ENCODE data around the gene COA4.

DNA sequence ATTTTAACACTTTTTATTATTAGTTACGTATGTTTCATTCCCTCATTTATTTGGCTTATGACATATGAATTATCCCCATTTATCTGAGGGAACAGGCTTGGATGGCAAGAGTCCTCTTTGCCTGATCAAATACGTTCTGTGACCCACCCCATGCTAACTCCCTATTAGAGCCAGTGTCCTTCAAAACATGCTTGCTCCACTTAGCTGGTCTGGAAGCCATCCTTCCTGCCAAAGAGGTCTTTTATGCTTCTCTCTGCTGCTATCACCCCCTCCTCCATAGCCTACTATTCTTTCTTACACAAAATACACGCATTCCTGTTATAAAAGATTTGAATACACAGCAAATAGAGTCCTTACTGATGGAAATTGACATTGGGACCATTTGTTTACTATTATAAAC, 6.4 kb downstream of the COA4 start:
- TF ChIP-seq, protein P1, sequence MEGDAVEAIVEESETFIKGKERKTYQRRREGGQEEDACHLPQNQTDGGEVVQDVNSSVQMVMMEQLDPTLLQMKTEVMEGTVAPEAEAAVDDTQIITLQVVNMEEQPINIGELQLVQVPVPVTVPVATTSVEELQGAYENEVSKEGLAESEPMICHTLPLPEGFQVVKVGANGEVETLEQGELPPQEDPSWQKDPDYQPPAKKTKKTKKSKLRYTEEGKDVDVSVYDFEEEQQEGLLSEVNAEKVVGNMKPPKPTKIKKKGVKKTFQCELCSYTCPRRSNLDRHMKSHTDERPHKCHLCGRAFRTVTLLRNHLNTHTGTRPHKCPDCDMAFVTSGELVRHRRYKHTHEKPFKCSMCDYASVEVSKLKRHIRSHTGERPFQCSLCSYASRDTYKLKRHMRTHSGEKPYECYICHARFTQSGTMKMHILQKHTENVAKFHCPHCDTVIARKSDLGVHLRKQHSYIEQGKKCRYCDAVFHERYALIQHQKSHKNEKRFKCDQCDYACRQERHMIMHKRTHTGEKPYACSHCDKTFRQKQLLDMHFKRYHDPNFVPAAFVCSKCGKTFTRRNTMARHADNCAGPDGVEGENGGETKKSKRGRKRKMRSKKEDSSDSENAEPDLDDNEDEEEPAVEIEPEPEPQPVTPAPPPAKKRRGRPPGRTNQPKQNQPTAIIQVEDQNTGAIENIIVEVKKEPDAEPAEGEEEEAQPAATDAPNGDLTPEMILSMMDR (IDR thresholded peaks at IDR 0.05; ENCODE audit: low read depth, low read length, poor library complexity, severe bottlenecking) = no peak
- no peak for TF ChIP-seq EZH2phosphoT487 (IDR thresholded peaks at IDR 0.05; ENCODE audit: borderline replicate concordance, low read length)

All from DOHH2 (cell line).